ENCODE measurements around the gene SLC46A3. TPM values are rescaled to one million over a fixed set of nuclear protein-coding genes. Genes with fewer than 3 reads are reported as not detected.
A peak's percentile ranks its signal among the peaks of the same experiment; 100 is the strongest.

SLC46A3 gene
- total and polyA plus RNA-seq, 8 donors = 2.3 to 44.3 (median 7.3) TPM

GRCh38 chr13:28754698-28755545 lies 36.2 kb upstream of the SLC46A3 start:
- no peaks in the 10 kb centered on the region for H3K27me3 ChIP-seq
- no peaks in the 10 kb centered on the region for H3K36me3 ChIP-seq
- intact Hi-C loops (cut with DNase I; ENCODE audit: low total_unique reads) = no loop called here
- H3K4me1 ChIP-seq = peaks cover 0 to 5% (median 2%) of the 10 kb centered on the region in 4 donors
- 67 to 78% (median 76%) methylated on average over 28 to 32 of the region's 32 CpGs for WGBS, 5 donors
- H3K27ac ChIP-seq = peak overlapping the region; percentile 22 to 72 (median 63)
- DNase-seq = peak in 1 of 2 donors; percentile 35
- TF ChIP-seq POLR2A (IDR thresholded peaks at IDR 0.05) = no peak
- no peak for TF ChIP-seq POLR2AphosphoS5 (IDR thresholded peaks at IDR 0.05)
- TF ChIP-seq, protein P1, sequence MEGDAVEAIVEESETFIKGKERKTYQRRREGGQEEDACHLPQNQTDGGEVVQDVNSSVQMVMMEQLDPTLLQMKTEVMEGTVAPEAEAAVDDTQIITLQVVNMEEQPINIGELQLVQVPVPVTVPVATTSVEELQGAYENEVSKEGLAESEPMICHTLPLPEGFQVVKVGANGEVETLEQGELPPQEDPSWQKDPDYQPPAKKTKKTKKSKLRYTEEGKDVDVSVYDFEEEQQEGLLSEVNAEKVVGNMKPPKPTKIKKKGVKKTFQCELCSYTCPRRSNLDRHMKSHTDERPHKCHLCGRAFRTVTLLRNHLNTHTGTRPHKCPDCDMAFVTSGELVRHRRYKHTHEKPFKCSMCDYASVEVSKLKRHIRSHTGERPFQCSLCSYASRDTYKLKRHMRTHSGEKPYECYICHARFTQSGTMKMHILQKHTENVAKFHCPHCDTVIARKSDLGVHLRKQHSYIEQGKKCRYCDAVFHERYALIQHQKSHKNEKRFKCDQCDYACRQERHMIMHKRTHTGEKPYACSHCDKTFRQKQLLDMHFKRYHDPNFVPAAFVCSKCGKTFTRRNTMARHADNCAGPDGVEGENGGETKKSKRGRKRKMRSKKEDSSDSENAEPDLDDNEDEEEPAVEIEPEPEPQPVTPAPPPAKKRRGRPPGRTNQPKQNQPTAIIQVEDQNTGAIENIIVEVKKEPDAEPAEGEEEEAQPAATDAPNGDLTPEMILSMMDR (IDR thresholded peaks at IDR 0.05) = no peak
- TF ChIP-seq EP300 (IDR thresholded peaks at IDR 0.05) = no peak
- peaks cover 0 to 23% (median 17%) of the 10 kb centered on the region in 4 donors for H3K9me3 ChIP-seq
- H3K4me3 ChIP-seq = peak overlapping the region in 1 of 4 donors; percentile 9

GRCh38 chr13:28753946-28754345 lies 35.2 kb upstream of the SLC46A3 start:
- peaks cover 0 to 5% (median 2%) of the 10 kb centered on the region in 4 donors for H3K4me1 ChIP-seq
- WGBS, 5 donors = 93 to 100% (median 97%) methylated on average over 3 of the region's 3 CpGs
- H3K27me3 ChIP-seq = no peaks in the 10 kb centered on the region
- no peak overlapping the region for H3K4me3 ChIP-seq
- intact Hi-C loops (cut with DNase I; ENCODE audit: low total_unique reads) = no loop called here
- H3K9me3 ChIP-seq = peaks cover 0 to 14% (median 12%) of the 10 kb centered on the region in 4 donors
- TF ChIP-seq POLR2AphosphoS5 (IDR thresholded peaks at IDR 0.05) = no peak
- TF ChIP-seq, protein P1 (IDR thresholded peaks at IDR 0.05) = no peak
- no peak for TF ChIP-seq POLR2A (IDR thresholded peaks at IDR 0.05)
- no peak for TF ChIP-seq EP300 (IDR thresholded peaks at IDR 0.05)
- no peaks in the 10 kb centered on the region for H3K36me3 ChIP-seq
- DNase-seq = no peak
- peak overlapping the region in 2 of 5 donors; percentile 71 to 72 for H3K27ac ChIP-seq

- peak; percentile 31 to 75 for DNase-seq
- peak overlapping the region in 2 of 5 donors; percentile 71 to 72 for H3K27ac ChIP-seq
- intact Hi-C loops (cut with DNase I; ENCODE audit: low total_unique reads) = no loop called here
These were observed 34.6 kb upstream of the SLC46A3 start for GRCh38 chr13:28753208-28753892.

DNA sequence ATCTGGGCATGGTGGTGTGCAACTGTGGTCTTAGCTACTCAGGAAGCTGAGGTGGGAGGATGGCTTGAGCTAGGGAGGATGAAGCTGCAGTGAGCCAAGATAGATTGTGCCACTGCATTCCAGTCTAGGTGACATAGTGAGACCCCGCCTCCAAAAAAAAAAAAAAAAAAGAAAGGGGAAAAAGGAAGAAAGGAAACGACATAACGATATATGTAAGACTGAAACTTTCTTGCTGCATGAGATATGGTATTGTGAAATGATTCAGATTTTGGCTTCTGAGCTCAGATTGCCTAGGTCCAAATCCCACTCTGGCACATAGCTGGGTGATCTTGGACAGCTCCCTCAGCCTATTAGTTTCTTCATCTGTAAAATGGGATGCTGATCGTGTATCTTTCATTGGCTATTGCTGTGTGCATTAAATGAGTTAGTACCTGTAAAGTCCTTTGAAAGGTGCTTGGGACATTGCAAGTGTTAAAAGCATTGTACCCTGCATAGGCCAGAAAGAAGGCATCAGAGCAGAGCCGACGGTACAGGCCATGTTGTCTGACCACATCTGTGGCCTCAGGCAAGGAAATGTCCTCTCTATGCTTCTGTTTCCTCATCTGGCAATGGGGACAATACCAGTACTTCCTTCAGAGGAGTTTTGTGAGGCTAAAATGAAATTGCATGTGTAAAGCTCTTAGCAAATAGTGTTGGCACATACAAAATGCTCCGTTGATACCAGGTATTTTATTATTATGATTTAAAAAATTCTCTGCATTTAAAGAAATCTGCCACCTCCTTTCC lies 32.6 kb upstream of the SLC46A3 start:
- Histone ChIP-seq H3K27me3 (no peaks in the 10 kb centered on the region), H3K4me1 (peaks cover 0 to 5% (median 2%) of the 10 kb centered on the region in 4 donors), H3K4me3 (no peak overlapping the region), H3K27ac (no peak overlapping the region), H3K36me3 (no peaks in the 10 kb centered on the region), H3K9me3 (no peaks in the 10 kb centered on the region)
- DNase-seq = no peak
- 59 to 82% (median 77%) methylated on average over 7 of the region's 7 CpGs for WGBS, 5 donors
- intact Hi-C loops (cut with DNase I; ENCODE audit: low total_unique reads) = no loop called here
- no peak for TF ChIP-seq POLR2AphosphoS5 (IDR thresholded peaks at IDR 0.05)
- no peak for TF ChIP-seq POLR2A (IDR thresholded peaks at IDR 0.05)
- TF ChIP-seq EP300 (IDR thresholded peaks at IDR 0.05) = no peak
- TF ChIP-seq, protein P1 (IDR thresholded peaks at IDR 0.05) = no peak

More at GRCh38 chr13:28753208-28753892, 34.6 kb upstream of the SLC46A3 start:
- H3K27me3 ChIP-seq = no peaks in the 10 kb centered on the region
- H3K4me3 ChIP-seq = no peak overlapping the region
- peaks cover 0 to 9% (median 8%) of the 10 kb centered on the region in 4 donors for H3K9me3 ChIP-seq
- no peaks in the 10 kb centered on the region for H3K36me3 ChIP-seq
- TF ChIP-seq EP300 (IDR thresholded peaks at IDR 0.05) (no peak), POLR2A (IDR thresholded peaks at IDR 0.05) (no peak), POLR2AphosphoS5 (IDR thresholded peaks at IDR 0.05) (peak in 1 of 3 donors; percentile 10)
- peaks cover 0 to 5% (median 2%) of the 10 kb centered on the region in 4 donors for H3K4me1 ChIP-seq
- WGBS, 5 donors = 47 to 66% (median 57%) methylated on average over 5 of the region's 5 CpGs

Data from stomach (tissue), 9 donors.